Measurements from ENCODE around the gene HIGD1C. TPM values are rescaled to one million over a fixed set of nuclear protein-coding genes. Genes with fewer than 3 reads are reported as not detected.

The HIGD1C gene
- total RNA-seq, 4 donors from 2014 or later, result not detected

Small RNA genes within 50 kb of the gene (small RNA-seq; reads per million reads assigned to genes)
- gene AC008121.1 (0 reads per million in 4 donors), gene RF00019 (0 reads per million in 4 donors), gene RNU6-87P (0 reads per million in 4 donors)

Other genes starting within 250 kb of the HIGD1C start
- 10 to 100 TPM in 3 of 4 donors, 1 to 10 TPM in 1; 5.5 to 20.4 (median 14.3) TPM for gene ATF1, start 188.4 kb upstream of the HIGD1C start, total RNA-seq
- gene TMPRSS12, start 109.6 kb upstream of the HIGD1C start, total RNA-seq, result not detected
- gene SLC11A2, start 73.8 kb downstream of the HIGD1C start, total RNA-seq, result 10 to 100 TPM; 23.6 to 78.9 (median 39.9) TPM
- 10 to 100 TPM; 19.1 to 55.3 (median 35.1) TPM for gene LETMD1, start 95.8 kb downstream of the HIGD1C start, total RNA-seq
- gene CSRNP2, start 131.1 kb downstream of the HIGD1C start, total RNA-seq, result 10 to 100 TPM in 2 of 4 donors, 1 to 10 TPM in 2; 7.4 to 14.7 (median 10.4) TPM
- 10 to 100 TPM; 10.8 to 12.0 (median 11.7) TPM for gene TFCP2, start 220.6 kb downstream of the HIGD1C start, total RNA-seq